Choroid plexus epithelial cell (primary cell): ENCODE results near the gene CD83.

Experiments
- DNase-seq: peaks from one replicate; pipeline ENCODE4 v3.0.0-alpha.2; 2010; ENCODE audit warnings: low read depth
- H3K4me3 ChIP-seq: 2 replicates; pipeline ENCODE4 v1.5.1; 2011; ENCODE audit warnings: low read depth, mild to moderate bottlenecking, control low read depth, low read length, moderate library complexity
- TF ChIP-seq, protein P1 (sequence below): conservative IDR thresholded peaks from 2 replicates; pipeline ENCODE4 v1.5.1; 2011; ENCODE audit warnings: low read depth, mild to moderate bottlenecking, control low read depth, inconsistent platforms, low read length, moderate library complexity

The CD83 gene

DNA sequence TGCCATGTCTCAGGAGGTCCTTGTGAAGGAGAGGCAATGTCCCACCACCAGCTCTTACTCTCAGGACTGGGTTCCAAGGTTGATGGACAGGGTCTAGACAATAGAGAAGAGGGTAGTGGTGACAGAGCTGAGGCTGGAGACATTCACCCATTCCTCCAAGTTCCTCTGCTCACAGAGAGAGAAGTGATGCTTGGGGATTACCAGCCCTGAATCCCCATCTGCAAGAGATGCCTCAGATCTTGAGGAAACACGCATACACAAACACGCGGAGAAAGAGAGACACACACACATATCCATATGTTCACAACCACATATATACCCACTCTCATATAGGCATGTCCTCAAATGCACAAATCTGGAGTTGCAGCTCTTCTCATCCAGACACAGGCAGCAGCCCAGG lies 15.2 kb upstream of the CD83 start:
- TF ChIP-seq, protein P1, sequence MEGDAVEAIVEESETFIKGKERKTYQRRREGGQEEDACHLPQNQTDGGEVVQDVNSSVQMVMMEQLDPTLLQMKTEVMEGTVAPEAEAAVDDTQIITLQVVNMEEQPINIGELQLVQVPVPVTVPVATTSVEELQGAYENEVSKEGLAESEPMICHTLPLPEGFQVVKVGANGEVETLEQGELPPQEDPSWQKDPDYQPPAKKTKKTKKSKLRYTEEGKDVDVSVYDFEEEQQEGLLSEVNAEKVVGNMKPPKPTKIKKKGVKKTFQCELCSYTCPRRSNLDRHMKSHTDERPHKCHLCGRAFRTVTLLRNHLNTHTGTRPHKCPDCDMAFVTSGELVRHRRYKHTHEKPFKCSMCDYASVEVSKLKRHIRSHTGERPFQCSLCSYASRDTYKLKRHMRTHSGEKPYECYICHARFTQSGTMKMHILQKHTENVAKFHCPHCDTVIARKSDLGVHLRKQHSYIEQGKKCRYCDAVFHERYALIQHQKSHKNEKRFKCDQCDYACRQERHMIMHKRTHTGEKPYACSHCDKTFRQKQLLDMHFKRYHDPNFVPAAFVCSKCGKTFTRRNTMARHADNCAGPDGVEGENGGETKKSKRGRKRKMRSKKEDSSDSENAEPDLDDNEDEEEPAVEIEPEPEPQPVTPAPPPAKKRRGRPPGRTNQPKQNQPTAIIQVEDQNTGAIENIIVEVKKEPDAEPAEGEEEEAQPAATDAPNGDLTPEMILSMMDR: no peak
- H3K4me3 ChIP-seq: no peak overlapping the region
- DNase-seq: no peak

DNA sequence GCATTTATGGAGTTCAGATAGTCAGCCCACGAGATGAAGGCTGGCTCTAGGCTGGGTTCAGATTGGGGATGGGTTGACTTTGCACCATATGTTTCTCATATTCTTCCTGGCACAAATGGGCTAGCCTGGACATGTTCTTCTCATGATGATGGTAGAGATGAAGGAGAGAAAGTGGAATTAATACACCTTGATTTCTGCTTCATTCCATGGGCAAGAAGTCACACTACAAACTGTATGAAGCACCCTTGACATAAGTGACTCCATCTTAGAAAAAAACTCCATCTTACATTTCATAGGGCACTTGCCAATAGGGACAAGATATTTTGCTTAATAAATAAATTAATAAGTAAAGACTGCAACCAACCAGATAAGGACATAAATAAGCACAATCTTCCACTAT lies 12.0 kb upstream of the CD83 start:
- H3K4me3 ChIP-seq: no peak overlapping the region
- TF ChIP-seq, protein P1: no peak
- DNase-seq: no peak

DNA sequence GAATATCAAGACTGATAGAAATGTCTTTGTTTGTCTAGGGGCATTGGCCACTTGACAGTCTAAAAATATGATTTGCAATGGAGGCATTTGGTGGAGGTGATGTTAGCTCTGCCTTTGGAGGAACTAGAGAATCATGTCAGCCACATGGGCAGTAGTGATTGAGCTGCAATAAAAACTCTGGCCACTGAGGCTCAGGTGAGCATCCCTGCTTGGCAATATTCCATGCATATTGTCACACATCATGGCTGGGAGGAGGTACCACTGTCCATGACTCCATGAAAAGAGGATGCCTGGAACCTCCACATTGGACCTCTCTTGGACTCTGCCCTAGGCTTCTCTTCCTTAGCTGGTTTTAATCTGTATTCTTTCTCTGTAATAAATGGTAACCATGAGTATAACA lies 10.6 kb upstream of the CD83 start:
- no peak overlapping the region for H3K4me3 ChIP-seq
- no peak for DNase-seq
- TF ChIP-seq, protein P1: no peak

DNA sequence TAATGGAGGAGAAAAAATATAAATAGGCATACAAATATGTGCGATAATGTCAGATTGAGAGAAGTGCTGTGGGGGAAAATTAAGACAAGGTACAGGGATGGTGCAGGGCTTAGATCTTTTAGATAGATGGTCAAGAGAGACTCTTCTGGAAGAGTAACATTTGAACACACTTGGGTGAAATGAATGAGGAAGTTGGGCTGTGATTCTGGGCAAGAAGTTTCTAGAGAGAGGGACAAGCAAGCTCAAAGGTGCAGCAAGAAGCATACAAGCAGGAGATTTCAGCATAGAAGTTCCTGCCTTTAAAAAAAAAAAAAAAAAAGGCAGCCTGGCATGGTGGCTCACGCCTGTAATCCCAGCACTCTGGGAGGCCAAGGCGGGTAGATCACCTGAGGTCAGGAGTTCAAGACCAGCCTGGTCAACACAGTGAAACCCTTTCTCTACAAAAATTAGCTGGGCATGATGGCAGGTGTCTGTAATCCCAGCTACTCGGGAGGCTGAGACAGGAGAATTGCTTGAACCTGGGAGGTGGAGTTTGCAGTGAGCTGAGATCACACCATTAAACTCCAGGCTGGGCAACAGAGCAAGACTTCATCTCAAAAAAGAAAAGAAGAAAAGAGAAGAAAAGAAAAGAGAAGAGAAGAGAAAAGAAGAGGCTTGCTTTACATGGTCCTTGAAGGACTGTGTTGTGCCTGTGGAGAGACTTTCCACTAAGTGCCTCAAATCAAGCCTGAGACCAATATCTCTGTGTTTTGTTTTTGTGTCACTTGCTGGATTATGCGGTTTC lies 9.7 kb upstream of the CD83 start:
- TF ChIP-seq, protein P1: no peak
- no peak overlapping the region for H3K4me3 ChIP-seq
- DNase-seq: no peak

DNA sequence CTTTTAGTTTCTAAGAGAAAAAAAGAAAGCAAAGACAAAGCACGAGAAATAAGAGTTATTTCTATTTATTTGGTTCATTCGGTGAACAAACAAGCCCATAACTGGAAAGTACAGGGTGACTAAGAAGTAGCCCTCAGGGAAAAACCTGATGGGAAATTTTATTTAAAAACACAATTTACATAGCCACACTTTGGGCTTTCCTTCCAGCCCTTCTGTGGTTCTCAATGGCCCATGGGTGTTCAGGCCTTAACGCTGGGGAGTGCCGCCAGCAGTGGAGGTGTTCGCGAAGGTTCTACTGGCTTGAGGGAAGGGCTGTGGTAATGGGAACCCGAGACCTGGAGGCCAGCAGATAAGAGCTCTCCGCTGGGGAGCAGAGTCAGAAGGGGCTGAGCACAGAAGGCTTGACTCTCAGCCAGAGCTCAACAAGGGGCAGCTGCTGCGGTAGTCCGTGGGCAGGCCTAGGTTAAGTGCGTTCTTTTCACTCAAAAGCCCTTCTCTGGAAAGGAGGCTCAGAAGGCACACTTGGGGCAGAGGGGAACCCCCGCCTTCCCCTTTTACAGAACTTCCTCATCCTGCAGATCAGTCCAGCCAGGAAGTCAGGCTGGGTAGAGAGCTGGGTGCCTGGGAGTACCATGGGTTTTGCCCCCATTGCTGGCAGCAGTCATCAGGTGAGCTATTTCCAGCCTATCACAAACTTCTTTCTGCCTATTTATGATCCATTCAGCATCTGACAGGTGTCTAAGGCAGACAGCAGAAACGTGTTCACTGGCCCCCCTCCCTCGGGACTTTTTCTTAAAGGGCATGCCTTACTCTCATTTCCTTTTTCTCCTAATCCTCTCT lies 8.8 kb upstream of the CD83 start:
- TF ChIP-seq, protein P1: no peak
- no peak for DNase-seq
- H3K4me3 ChIP-seq: no peak overlapping the region

DNA sequence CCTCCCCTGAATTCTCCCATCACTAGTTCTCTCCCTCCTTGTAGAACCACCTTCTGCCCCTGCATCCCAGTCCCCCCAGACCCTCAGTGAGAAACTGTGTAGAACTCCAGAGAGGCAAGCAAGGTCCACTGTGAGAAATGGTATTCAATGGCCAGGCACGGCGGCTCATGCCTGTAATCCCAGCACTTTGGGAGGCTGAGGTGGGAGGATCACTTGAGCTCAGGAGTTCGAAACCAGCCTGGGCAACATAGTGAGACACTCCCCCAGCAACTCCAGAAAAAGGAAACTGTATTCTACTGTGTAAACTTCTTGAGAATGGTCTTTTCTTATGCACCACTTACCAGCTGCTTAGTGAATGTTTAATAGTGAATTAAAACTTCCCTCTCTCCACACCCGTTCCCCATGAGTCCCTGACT lies 8.2 kb upstream of the CD83 start:
- H3K4me3 ChIP-seq: no peak overlapping the region
- no peak for DNase-seq
- TF ChIP-seq, protein P1: no peak
